Activated T-cell treated with anti-CD3 and anti-CD28 coated beads, Interleukin-2, amount 50 U/mL, for 72 hours (primary cell): ENCODE measurements around the gene PUM2. TPM values are rescaled to one million over a fixed set of nuclear protein-coding genes. Genes with fewer than 3 reads are reported as not detected.

Experiments
- ATAC-seq, 2 donors: fragments of 150-1000 bp; cut with Tn5 transposase; replicated peaks in 1 of 2; 2 replicates each; pipeline ENCODE4 v1.10.0; 2021; ENCODE audit warnings: moderate library complexity in 2 of 2, mild to moderate bottlenecking in 1 of 2
- DNase-seq, 2 donors: peaks; one replicate each; pipeline ENCODE4 v3.0.0; 2021 to 2022; ENCODE audit warnings: mixed read lengths in 1 of 2
- H3K27ac Mint-ChIP-seq: one replicate; pipeline ENCODE4 v1.8.0; 2022; ENCODE audit warnings: mild to moderate bottlenecking, moderate library complexity, mixed read lengths
- H3K27me3 Mint-ChIP-seq: one replicate; pipeline ENCODE4 v1.8.0; 2022; ENCODE audit warnings: low read depth, mixed read lengths
- H3K36me3 Mint-ChIP-seq, 2 donors: one replicate each; pipeline ENCODE4 v1.8.0; 2022; ENCODE audit warnings: mixed read lengths in 2 of 2, mild to moderate bottlenecking in 1 of 2; ENCODE audit not compliant: insufficient read depth in 2 of 2
- H3K4me1 Mint-ChIP-seq: one replicate; pipeline ENCODE4 v1.8.0; 2022; ENCODE audit warnings: low read depth, mixed read lengths
- H3K4me3 Mint-ChIP-seq, 2 donors: one replicate each; pipeline ENCODE4 v1.8.0; 2022; ENCODE audit warnings: mild to moderate bottlenecking in 2 of 2, mixed read lengths in 2 of 2, moderate library complexity in 2 of 2
- H3K9me3 Mint-ChIP-seq, 2 donors: one replicate each; pipeline ENCODE4 v1.8.0; 2022; ENCODE audit warnings: mixed read lengths in 2 of 2
- total RNA-seq, 2 donors: library from RNA; stranded (reverse); gene quantifications; one replicate each; pipeline ENCODE4 v1.2.3, GENCODE V29; 2022

The PUM2 gene
- total RNA-seq, 2 donors from 2014 or later = 109 to 113 TPM

DNA sequence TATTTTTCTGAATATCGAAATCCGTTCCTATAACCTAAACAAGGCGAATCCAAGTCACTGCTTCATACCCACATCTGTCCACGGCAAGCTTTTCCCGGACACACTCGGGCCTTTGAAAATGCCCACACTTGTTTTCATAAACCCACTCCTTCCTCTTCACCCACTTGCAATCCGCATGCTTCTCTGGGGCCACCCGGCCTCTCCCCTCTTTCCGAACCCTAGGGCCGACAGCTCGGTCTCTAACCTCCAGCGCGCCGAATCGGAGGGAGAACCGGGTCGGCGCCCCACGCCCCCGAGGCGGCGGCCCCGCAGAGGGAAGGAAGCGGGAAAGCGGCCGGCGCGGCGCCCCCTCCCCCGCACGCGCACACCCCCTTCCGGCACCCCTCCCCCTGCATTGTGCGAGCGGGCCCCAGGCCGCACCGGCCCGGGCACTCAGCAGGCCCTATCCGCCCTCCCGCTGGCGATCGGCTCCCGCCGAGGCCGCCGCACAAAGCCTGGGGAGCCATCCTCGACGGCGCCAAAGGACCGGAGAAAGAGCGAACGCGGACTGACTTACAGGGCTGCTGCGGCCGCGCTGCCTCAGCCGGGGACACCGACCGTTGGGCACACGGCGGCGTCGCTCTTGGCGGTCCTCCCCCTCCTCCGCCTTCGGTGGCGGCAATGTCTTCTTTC, 467 bp downstream of the PUM2 start:
- Mint-ChIP-seq H3K9me3 (no peaks in the 10 kb centered on the region), H3K27me3 (no peaks in the 10 kb centered on the region), H3K4me1 (peaks cover 45% of the 10 kb centered on the region), H3K27ac (peak overlapping the region; percentile 96), H3K4me3 (peak overlapping the region in 1 of 2 donors; percentile 99), H3K36me3 (peaks cover 7 to 13% of the 10 kb centered on the region in 2 donors)
- DNase-seq (peak; percentile 66 to 72), ATAC-seq (peak; percentile 42 to 43)

DNA sequence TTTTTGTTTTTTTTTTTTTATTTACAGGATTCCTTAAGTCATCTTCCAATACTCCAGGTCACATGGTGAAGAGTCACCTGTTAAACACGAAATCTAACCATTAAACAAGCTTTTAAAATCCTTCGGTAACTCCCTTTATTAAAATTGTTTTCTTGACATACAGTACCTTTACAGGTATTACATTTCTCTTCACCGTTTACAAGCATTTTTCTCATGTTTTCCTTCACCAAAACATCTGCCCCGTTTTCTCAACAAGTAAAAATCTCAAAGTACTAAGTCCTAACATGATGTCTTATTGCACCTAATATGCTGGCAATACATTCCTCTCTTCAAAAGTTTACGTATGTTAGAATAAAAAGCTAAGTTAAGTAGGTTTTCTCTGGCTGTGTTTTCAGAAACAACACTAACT, 1.1 kb downstream of the PUM2 start:
- Mint-ChIP-seq H3K27me3 (no peaks in the 10 kb centered on the region), H3K4me1 (peaks cover 50% of the 10 kb centered on the region), H3K4me3 (peak overlapping the region in 1 of 2 donors; percentile 99), H3K9me3 (no peaks in the 10 kb centered on the region), H3K27ac (peak overlapping the region; percentile 96), H3K36me3 (peaks cover 7 to 13% of the 10 kb centered on the region in 2 donors)
- ATAC-seq (no peak), DNase-seq (no peak)

DNA sequence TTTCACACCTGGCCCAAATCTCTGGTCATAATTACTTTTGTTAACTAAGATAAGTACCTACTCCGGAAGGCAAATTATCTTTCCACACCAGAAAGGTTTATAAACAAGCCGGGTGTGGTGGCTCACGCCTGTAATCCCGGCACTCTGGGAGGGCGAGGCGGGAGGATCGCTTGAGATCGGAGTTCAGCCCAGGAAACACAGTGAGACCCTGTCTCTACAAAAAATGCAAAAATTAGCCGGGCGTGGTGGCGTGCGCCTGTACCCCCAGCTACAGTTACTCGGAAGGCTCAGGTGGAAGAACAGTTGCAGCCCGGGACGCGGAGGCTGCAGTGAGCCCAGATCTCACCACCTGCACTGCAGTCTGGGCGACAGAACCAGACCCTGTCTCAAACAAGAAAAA, 2.1 kb downstream of the PUM2 start:
- peak overlapping the region in 1 of 2 donors; percentile 99 for H3K4me3 Mint-ChIP-seq

DNA sequence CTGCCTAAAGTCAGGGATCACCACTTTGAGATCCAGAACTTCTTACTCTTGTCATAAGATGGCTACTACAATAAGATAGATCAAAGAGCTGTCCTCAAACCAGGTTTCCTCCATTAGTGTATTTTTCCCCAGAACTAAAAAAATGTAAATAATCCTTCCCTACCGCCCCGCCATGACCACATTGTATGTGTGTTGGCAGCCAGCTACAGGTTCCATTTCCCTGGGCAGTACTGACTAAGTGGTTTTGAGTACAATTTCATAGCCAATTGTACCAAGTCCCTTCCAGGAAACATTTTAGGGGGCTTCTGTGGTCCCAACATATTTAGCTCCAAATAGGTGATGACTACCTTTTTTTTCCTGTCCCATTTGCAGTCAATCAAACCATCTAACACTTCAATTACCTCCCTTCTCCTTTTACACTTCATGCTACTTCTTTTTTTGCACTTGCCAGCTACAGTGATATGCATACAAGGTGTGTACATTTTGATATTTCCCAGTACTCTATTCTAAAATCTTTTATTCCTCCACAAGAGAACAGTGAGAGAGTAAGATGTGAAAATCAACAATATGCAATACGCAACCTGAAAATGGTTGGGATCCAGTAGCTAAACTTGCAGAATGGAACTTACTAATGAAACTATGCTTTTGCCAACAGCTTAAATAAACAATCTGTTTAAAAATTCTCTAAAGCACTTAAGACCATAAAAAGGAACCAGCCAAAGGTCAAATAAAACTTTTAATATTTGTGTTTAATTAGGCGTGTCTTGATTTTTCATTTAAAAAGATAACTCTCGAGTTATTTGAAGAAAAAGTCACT, 3.9 kb downstream of the PUM2 start:
- H3K4me1 Mint-ChIP-seq = peaks cover 66% of the 10 kb centered on the region
- no peaks in the 10 kb centered on the region for H3K27me3 Mint-ChIP-seq
- H3K4me3 Mint-ChIP-seq = peak overlapping the region; percentile 55 to 73

More for the DNA sequence above, 2.1 kb downstream of the PUM2 start:
- H3K27ac Mint-ChIP-seq = peak overlapping the region; percentile 79
- no peak for ATAC-seq
- peaks cover 60% of the 10 kb centered on the region for H3K4me1 Mint-ChIP-seq
- no peaks in the 10 kb centered on the region for H3K9me3 Mint-ChIP-seq
- H3K36me3 Mint-ChIP-seq = peaks cover 7 to 13% of the 10 kb centered on the region in 2 donors
- no peaks in the 10 kb centered on the region for H3K27me3 Mint-ChIP-seq
- DNase-seq = no peak

DNA sequence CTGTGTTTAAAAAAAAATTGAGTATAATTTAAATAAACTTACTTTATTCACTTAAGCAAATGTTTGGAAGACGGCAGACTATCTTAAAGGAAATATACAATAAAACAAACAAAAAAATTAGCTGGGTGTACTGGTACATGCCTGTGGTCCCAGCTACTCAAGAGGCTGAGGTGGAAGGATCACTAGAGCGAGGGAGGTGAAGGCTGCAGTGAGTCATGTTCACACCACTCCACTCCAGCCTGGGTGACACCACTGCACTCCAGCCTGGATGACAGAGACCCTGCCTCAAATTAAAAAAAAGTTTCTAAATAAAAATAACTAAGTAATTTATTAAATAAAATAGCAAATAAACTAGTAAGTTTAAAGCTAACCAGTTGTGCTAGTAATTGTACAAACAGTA, 7.5 kb downstream of the PUM2 start:
- Mint-ChIP-seq H3K4me3 (no peak overlapping the region), H3K27ac (no peak overlapping the region), H3K36me3 (peaks cover 3 to 5% of the 10 kb centered on the region in 2 donors), H3K9me3 (no peaks in the 10 kb centered on the region), H3K27me3 (no peaks in the 10 kb centered on the region), H3K4me1 (peaks cover 77% of the 10 kb centered on the region)
- peak; percentile 74 to 75 for ATAC-seq
- peak in 1 of 2 donors; percentile 26 for DNase-seq

More for the DNA sequence above, 3.9 kb downstream of the PUM2 start:
- peaks cover 7 to 13% of the 10 kb centered on the region in 2 donors for H3K36me3 Mint-ChIP-seq
- H3K27ac Mint-ChIP-seq = peak overlapping the region; percentile 52
- no peak for DNase-seq
- no peaks in the 10 kb centered on the region for H3K9me3 Mint-ChIP-seq
- ATAC-seq = no peak

DNA sequence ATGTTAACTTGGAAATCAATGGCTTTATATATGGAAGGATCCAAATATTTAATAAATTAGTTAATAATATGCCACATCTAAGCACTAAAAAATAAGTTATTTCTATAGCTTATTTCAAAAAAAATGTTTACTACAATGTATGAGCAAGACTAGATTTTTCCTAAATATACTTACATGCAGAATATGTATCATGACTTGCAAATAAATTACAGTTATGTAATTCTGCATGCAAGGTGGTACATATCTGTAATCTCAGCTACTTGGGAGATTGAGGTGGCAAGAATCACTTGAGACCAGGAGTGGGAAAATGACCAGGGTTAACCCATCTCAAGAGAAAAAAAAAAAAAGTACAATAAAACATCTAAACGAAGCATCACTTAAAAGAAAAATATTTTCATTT, 11.6 kb downstream of the PUM2 start:
- peaks cover 78% of the 10 kb centered on the region for H3K4me1 Mint-ChIP-seq

DNA sequence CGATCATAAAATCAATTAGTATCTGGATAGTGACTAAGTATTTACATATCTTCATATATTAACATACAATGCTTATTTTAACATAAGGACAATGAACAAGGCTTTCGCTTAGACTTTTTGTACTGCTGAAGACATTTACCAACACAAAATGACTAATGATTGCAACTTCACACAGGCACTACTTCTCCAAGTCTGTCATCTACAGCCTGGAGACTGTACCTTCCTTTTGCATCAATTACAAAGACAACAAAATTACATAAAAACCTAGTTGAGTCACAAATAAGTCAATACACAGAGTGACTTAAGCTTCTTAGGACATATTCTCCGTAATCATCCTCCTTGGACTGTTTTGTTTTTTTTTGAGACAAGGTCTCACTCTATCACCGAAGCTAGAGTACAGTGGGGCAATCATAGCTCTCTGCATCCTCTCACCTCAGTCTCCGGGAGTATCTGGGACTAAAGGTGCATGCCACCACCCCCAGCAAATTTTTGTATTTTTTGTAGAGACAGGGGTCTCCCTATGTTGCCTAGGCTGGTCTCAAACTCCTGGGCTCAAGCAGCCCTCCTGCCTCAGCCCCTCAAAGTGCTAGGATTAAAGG, 15.9 kb downstream of the PUM2 start:
- peaks cover 15 to 22% of the 10 kb centered on the region in 2 donors for H3K36me3 Mint-ChIP-seq
- DNase-seq (no peak), ATAC-seq (peak in 1 of 2 donors; percentile 44)
- peaks cover 72% of the 10 kb centered on the region for H3K4me1 Mint-ChIP-seq
- H3K27me3 Mint-ChIP-seq = no peaks in the 10 kb centered on the region
- H3K4me3 Mint-ChIP-seq = peak overlapping the region in 1 of 2 donors; percentile 33
- H3K27ac Mint-ChIP-seq = peak overlapping the region; percentile 72
- peaks cover 6 to 10% of the 10 kb centered on the region in 2 donors for H3K9me3 Mint-ChIP-seq

More for the DNA sequence above, 11.6 kb downstream of the PUM2 start:
- no peak for ATAC-seq
- H3K27me3 Mint-ChIP-seq = no peaks in the 10 kb centered on the region
- no peak overlapping the region for H3K27ac Mint-ChIP-seq
- H3K36me3 Mint-ChIP-seq = no peaks in the 10 kb centered on the region
- no peak overlapping the region for H3K4me3 Mint-ChIP-seq
- DNase-seq = no peak
- H3K9me3 Mint-ChIP-seq = no peaks in the 10 kb centered on the region

DNA sequence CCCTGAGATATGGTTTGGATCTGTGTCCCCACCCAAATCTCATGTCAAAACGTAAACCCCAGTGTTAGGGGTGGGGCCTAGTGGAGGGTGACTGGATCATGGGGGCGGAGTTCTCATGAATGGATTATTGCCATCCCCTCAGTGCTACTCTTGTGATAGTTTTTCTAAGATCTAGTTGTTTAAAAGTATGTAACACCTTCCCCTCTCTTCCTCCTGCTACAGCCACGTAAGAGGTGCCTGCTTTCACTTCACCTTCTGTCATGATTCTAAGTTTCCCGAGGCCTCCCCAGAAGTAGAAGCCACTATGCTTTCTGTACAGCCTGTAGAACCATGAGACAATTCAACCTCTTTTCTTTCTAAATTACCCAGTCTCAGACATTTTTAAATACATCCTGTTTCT, 16.9 kb downstream of the PUM2 start:
- peaks cover 18 to 23% of the 10 kb centered on the region in 2 donors for H3K36me3 Mint-ChIP-seq
- peaks cover 67% of the 10 kb centered on the region for H3K4me1 Mint-ChIP-seq
- H3K27me3 Mint-ChIP-seq = no peaks in the 10 kb centered on the region
- ATAC-seq (peak; percentile 11 to 47), DNase-seq (no peak)
- H3K27ac Mint-ChIP-seq = peak overlapping the region; percentile 45
- H3K9me3 Mint-ChIP-seq = peaks cover 6 to 10% of the 10 kb centered on the region in 2 donors
- H3K4me3 Mint-ChIP-seq = no peak overlapping the region

DNA sequence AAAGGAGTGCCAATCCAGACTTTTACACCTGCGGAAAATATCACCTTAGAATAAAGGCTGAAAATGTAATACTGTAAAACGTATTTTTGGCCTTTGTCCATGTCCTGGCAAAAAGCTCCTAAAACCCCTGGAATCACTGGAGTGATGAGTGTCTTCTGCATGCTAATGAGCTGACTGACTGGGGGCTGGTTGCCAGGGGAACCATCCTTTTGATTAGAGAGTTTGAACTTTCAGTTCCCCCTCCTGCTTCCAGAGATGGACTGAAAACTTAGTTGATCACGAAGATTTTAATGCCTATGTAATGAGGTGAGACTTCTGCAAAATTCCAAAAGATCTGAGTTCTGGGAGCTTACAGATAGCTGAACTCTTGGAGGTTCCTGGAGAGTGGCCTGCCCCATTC, 20.5 kb downstream of the PUM2 start:
- no peaks in the 10 kb centered on the region for H3K27me3 Mint-ChIP-seq
- no peak overlapping the region for H3K4me3 Mint-ChIP-seq
- no peak overlapping the region for H3K27ac Mint-ChIP-seq
- peaks cover 66% of the 10 kb centered on the region for H3K4me1 Mint-ChIP-seq
- ATAC-seq = no peak
- H3K36me3 Mint-ChIP-seq = peaks cover 18 to 32% of the 10 kb centered on the region in 2 donors
- H3K9me3 Mint-ChIP-seq = peaks cover 6 to 10% of the 10 kb centered on the region in 2 donors
- DNase-seq = no peak

DNA sequence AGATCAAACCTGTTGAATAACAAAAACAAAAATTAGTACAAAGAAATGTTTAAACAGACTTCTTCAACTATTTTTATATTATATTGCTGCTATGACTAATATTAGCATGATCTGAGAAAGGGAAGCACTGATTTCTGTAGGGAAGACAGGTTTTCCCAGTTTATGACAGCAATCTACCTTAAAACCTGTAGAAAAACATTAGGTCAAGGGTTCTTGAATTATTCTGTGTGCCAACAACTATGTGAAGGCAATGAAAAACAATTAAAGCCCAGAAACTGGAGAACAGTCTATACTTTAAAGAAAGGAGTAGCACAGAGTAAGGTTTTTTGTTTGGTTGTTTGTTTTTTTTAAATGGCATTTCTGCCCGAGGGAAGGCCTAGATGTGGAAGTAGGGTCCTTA, 23.3 kb downstream of the PUM2 start:
- Mint-ChIP-seq H3K27me3 (no peaks in the 10 kb centered on the region), H3K4me1 (peaks cover 72% of the 10 kb centered on the region), H3K27ac (peak overlapping the region; percentile 98), H3K4me3 (no peak overlapping the region), H3K36me3 (peaks cover 23 to 40% of the 10 kb centered on the region in 2 donors), H3K9me3 (peaks cover 6 to 10% of the 10 kb centered on the region in 2 donors)
- DNase-seq (no peak), ATAC-seq (no peak)

DNA sequence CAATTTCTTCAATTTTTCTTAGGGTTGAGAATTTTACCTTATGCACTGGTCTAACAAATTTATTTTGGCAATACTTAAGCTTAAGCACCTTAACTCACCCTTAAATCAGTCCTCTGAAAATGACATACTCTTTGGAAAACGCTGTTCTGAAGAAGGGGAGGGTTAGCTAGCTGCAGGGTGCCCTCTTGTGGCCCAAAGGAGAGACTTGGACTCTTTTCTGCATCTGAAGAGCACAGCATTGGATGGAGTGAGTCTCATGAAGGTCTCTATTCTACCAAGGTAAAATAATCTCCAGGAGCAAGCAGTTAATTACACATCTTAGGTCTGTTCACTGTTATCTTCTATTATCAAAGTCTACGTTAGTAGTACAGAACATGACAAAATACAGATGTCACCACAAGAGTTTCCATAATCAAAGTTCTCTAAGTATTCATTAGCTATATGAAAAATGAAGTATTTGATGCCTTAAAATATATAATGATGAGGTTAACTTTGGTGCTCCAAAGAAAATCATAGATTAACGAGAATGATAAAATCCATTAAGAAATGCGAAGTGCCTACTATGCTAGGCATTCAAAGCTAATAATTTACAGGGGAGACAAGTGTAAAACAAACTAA, 24.4 kb downstream of the PUM2 start:
- Mint-ChIP-seq H3K4me3 (peak overlapping the region in 1 of 2 donors; percentile 4), H3K27ac (peak overlapping the region; percentile 98), H3K27me3 (no peaks in the 10 kb centered on the region), H3K36me3 (peaks cover 20 to 39% of the 10 kb centered on the region in 2 donors), H3K4me1 (peaks cover 81% of the 10 kb centered on the region), H3K9me3 (peaks cover 4 to 6% of the 10 kb centered on the region in 2 donors)
- peak; percentile 66 to 79 for ATAC-seq
- DNase-seq = peak; percentile 50 to 59

DNA sequence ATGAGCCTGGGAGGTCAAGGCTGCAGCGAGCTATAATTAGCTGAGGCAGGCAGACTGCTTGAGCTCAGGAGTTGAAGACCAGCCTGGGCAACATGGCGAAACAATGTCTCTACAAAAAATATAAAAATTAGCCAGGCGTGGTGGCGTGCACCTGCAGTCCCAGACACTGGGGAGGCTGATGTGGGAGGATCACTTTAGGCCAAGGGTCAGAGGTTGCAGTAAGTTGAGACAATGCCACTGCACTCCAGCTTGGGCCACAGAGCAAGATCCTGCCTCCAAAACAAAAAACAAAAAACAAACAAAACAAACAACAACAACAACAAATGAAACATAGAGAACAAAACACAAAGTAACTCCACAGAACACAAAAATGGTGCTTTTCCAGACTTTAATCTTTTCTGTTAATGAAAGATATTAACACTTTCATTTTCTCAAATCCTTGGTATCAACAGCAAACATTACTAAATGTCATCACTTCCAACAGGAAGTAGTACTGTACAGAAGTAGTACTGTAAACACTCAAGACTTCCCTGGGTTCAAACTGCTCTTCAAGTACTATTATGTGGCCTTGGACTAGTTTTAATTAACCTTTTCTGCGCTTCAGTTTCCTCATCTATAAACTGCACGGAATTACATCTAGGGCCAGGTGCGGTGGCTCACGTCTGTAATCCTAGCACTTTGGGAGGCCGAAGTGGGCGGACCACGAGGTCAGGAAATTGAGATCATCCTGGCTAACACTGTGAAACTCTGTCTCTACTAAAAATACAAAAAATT, 27.9 kb downstream of the PUM2 start:
- Mint-ChIP-seq H3K27ac (peak overlapping the region; percentile 89), H3K4me1 (peaks cover 72% of the 10 kb centered on the region), H3K4me3 (no peak overlapping the region), H3K36me3 (peaks cover 12 to 49% of the 10 kb centered on the region in 2 donors), H3K9me3 (no peaks in the 10 kb centered on the region), H3K27me3 (no peaks in the 10 kb centered on the region)
- no peak for ATAC-seq
- DNase-seq = no peak
